Fibroblast of gingiva (primary cell): ENCODE measurements around the gene EPHA3.
"Not testable (repeated sequence)": the region's sequence is repeated elsewhere in the genome, so short reads cannot be mapped to it uniquely, and the experiment has no call there.

ENCODE experiments used
- DNase-seq: peaks from one replicate; pipeline ENCODE4 v3.0.0-alpha.2; 2011; ENCODE audit warnings: low read depth

Gene EPHA3

GRCh38 chr3:89287902-89288508 lies 180.6 kb downstream of the EPHA3 start:
- no peak for DNase-seq

- no peak for DNase-seq
These were observed 182.3 kb downstream of the EPHA3 start for GRCh38 chr3:89289574-89290190.

- no peak for DNase-seq
These were observed 189.8 kb downstream of the EPHA3 start for GRCh38 chr3:89297199-89297598.

GRCh38 chr3:89300526-89300925 lies 193.1 kb downstream of the EPHA3 start:
- no peak for DNase-seq

GRCh38 chr3:89300981-89301380 lies 193.6 kb downstream of the EPHA3 start:
- no peak for DNase-seq

- no peak for DNase-seq
These were observed 196.3 kb downstream of the EPHA3 start for GRCh38 chr3:89303701-89304100.

- no peak for DNase-seq
These were observed 199.1 kb downstream of the EPHA3 start for GRCh38 chr3:89306540-89306939.

- peak; percentile 6 for DNase-seq
These were observed 204.2 kb downstream of the EPHA3 start for GRCh38 chr3:89311581-89311980.

- no peak for DNase-seq
These were observed 204.7 kb downstream of the EPHA3 start for GRCh38 chr3:89312141-89312540.

- peak; percentile 60 for DNase-seq
These were observed 207.2 kb downstream of the EPHA3 start for GRCh38 chr3:89314454-89315098.

- no peak for DNase-seq
These were observed 208.5 kb downstream of the EPHA3 start for GRCh38 chr3:89315750-89316470.

- no peak for DNase-seq
These were observed 212.8 kb downstream of the EPHA3 start for GRCh38 chr3:89320186-89320585.

GRCh38 chr3:89326997-89327396 lies 219.6 kb downstream of the EPHA3 start:
- DNase-seq: no peak

- DNase-seq: no peak
These were observed 225.0 kb downstream of the EPHA3 start for GRCh38 chr3:89332386-89332785.

- DNase-seq: no peak
These were observed 225.4 kb downstream of the EPHA3 start for GRCh38 chr3:89332793-89333192.

GRCh38 chr3:89335693-89336092 lies 228.3 kb downstream of the EPHA3 start:
- DNase-seq: no peak

GRCh38 chr3:89340408-89340807 lies 233.0 kb downstream of the EPHA3 start:
- peak; percentile 56 for DNase-seq

GRCh38 chr3:89344076-89344475 lies 236.7 kb downstream of the EPHA3 start:
- no peak for DNase-seq

- not testable (repeated sequence) for DNase-seq
These were observed 243.5 kb downstream of the EPHA3 start for GRCh38 chr3:89350935-89351334.

- no peak for DNase-seq
These were observed 246.0 kb downstream of the EPHA3 start for GRCh38 chr3:89353465-89353864.

- DNase-seq: no peak
These were observed 250.9 kb downstream of the EPHA3 start for GRCh38 chr3:89358281-89358680.

- DNase-seq: no peak
These were observed 252.7 kb downstream of the EPHA3 start for GRCh38 chr3:89360156-89360555.

GRCh38 chr3:89362496-89362895 lies 255.1 kb downstream of the EPHA3 start:
- no peak for DNase-seq
